GM12864 (cell line): ENCODE results near the gene ADH4.

ENCODE experiments used
- DNase-seq: peaks from one replicate; pipeline ENCODE4 v3.0.0-alpha.2; 2011; ENCODE audit warnings: low read depth
- H3K4me3 ChIP-seq: 2 replicates; pipeline ENCODE4 v1.5.1; 2011; ENCODE audit warnings: mild to moderate bottlenecking, low read depth, low read length, control low read depth
- CTCF ChIP-seq: IDR thresholded peaks from 2 replicates; pipeline ENCODE4 v1.5.1; 2011; ENCODE audit warnings: low read depth, mild to moderate bottlenecking, moderate library complexity, low read length, control low read depth, inconsistent platforms; ENCODE audit errors: missing control alignments

The ADH4 gene

GRCh38 chr4:99135541-99136162 lies 8.4 kb downstream of the ADH4 start:
- DNase-seq: no peak
- no peak for TF ChIP-seq CTCF
- no peak overlapping the region for H3K4me3 ChIP-seq

- no peak for DNase-seq
- no peak for TF ChIP-seq CTCF
- no peak overlapping the region for H3K4me3 ChIP-seq
Measured at GRCh38 chr4:99134586-99134985, 9.5 kb downstream of the ADH4 start.

GRCh38 chr4:99131378-99131777 lies 12.7 kb downstream of the ADH4 start:
- DNase-seq: no peak
- no peak overlapping the region for H3K4me3 ChIP-seq
- no peak for TF ChIP-seq CTCF

GRCh38 chr4:99126376-99126775 lies 17.7 kb downstream of the ADH4 start:
- no peak overlapping the region for H3K4me3 ChIP-seq
- no peak for TF ChIP-seq CTCF
- DNase-seq: no peak

- DNase-seq: no peak
- no peak overlapping the region for H3K4me3 ChIP-seq
- TF ChIP-seq CTCF: no peak
Measured at GRCh38 chr4:99121008-99121407, 23.1 kb downstream of the ADH4 start.

- TF ChIP-seq CTCF: no peak
- H3K4me3 ChIP-seq: no peak overlapping the region
- no peak for DNase-seq
Measured at GRCh38 chr4:99120501-99120900, 23.6 kb downstream of the ADH4 start.
